Neural crest cell (in vitro differentiated cells): Measurements from ENCODE around the gene MTA1. TPM values are rescaled to one million over a fixed set of nuclear protein-coding genes. Genes with fewer than 3 reads are reported as not detected.

Experiments
- DNase-seq: peaks from one replicate; pipeline ENCODE4 v3.0.0; 2021; ENCODE audit warnings: low read depth, mixed read lengths, low spot score
- H3K27ac Mint-ChIP-seq: one replicate; pipeline ENCODE4 v1.8.0; 2021; ENCODE audit warnings: mild to moderate bottlenecking, mixed read lengths; ENCODE audit not compliant: unreplicated experiment
- H3K27me3 Mint-ChIP-seq: 2 replicates; pipeline ENCODE4 v1.8.0; 2021; ENCODE audit warnings: low read depth, mild to moderate bottlenecking, mixed read lengths
- H3K36me3 Mint-ChIP-seq: 2 replicates; pipeline ENCODE4 v1.8.0; 2021; ENCODE audit warnings: low read depth, mild to moderate bottlenecking, mixed read lengths
- H3K4me1 Mint-ChIP-seq: 2 replicates; pipeline ENCODE4 v1.8.0; 2021; ENCODE audit warnings: mixed read lengths
- H3K4me3 Mint-ChIP-seq: one replicate; pipeline ENCODE4 v1.8.0; 2021; ENCODE audit warnings: mild to moderate bottlenecking, mixed read lengths
- H3K9me3 Mint-ChIP-seq: 2 replicates; pipeline ENCODE4 v1.8.0; 2021; ENCODE audit warnings: mixed read lengths
- total RNA-seq: library from RNA; stranded (reverse); gene quantifications from 2 replicates; pipeline ENCODE4 v1.2.1, GENCODE V29; 2021
- TF ChIP-seq, protein P1 (sequence below): fragments of 200-600 bp; sonication (generic); conservative IDR thresholded peaks from 2 replicates; pipeline ENCODE4 v1.5.0; 2021; ENCODE audit warnings: antibody characterized with exemption, mild to moderate bottlenecking

Gene MTA1
- total RNA-seq, 1 donor from 2014 or later = 246 TPM

DNA sequence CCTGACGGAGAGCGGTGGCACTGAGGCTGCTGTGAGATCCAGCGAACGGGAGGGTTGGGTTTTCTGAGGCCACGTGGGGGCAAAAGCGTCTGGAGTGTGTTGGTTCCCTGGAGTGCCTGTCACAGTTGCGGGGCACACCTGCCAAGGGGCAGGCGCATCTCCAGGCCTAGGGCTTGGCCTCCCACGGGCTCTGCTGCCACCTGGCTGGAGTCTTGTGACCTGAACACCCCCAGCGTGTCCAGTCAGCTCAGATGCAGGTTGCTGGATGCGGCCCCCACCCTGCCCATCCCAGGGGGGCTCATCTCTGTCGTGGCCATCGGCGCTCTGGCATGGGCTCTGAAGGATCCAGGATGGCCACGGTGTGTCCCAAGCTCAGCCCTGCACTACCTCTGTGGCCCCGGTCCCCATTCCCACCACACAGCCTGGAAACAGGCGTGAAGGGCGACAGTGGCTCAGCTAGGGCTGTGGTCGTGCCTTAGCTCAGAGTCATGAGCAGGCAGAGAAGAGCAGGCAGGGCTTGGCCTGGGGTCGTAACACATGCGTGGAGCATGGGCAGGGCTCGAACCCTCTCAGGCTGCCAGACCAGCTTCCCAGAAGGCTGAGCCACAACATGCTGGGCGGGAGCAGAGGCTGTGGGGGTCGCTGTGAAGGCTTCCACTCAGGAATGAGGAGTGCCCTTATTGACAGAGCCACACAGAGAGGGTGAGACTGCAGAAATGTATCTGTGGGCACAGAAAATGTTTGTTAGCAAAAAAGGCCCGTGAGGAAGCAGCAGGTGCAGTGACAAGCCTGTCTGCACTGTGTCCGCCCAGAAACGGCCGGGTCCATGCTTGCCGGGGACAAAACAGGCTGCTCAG is 31.5 kb downstream of the MTA1 start:
- peaks cover 3% of the 10 kb centered on the region for H3K36me3 Mint-ChIP-seq

DNA sequence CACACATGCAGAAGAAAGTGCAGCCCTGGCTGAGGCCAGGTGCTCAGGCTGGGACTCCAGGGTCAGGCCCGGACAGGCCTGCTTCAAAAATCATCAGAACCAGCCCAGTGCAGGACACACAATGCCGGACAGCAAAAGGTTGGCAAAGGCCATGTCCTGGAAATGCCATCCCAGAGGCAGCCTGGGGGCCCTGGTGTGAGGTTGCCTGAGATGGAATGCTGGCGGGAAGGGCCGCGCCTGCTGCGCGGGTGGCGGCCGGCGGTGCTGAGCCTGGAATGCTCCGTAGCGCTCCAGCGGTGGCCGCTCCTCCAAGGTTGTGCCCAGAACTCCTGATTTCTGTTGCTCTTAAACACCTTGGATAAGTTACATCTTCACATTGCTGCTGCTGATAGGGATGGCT is 33.3 kb downstream of the MTA1 start:
- Mint-ChIP-seq H3K4me3 (no peak overlapping the region), H3K4me1 (no peaks in the 10 kb centered on the region), H3K27ac (no peak overlapping the region), H3K9me3 (no peaks in the 10 kb centered on the region), H3K36me3 (peaks cover 3% of the 10 kb centered on the region), H3K27me3 (no peaks in the 10 kb centered on the region)
- no peak for DNase-seq
- TF ChIP-seq, protein P1, sequence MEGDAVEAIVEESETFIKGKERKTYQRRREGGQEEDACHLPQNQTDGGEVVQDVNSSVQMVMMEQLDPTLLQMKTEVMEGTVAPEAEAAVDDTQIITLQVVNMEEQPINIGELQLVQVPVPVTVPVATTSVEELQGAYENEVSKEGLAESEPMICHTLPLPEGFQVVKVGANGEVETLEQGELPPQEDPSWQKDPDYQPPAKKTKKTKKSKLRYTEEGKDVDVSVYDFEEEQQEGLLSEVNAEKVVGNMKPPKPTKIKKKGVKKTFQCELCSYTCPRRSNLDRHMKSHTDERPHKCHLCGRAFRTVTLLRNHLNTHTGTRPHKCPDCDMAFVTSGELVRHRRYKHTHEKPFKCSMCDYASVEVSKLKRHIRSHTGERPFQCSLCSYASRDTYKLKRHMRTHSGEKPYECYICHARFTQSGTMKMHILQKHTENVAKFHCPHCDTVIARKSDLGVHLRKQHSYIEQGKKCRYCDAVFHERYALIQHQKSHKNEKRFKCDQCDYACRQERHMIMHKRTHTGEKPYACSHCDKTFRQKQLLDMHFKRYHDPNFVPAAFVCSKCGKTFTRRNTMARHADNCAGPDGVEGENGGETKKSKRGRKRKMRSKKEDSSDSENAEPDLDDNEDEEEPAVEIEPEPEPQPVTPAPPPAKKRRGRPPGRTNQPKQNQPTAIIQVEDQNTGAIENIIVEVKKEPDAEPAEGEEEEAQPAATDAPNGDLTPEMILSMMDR = no peak

More for the DNA sequence above, 31.5 kb downstream of the MTA1 start:
- Mint-ChIP-seq H3K4me1 (no peaks in the 10 kb centered on the region), H3K4me3 (no peak overlapping the region), H3K27me3 (no peaks in the 10 kb centered on the region), H3K27ac (no peak overlapping the region), H3K9me3 (no peaks in the 10 kb centered on the region)
- no peak for DNase-seq
- TF ChIP-seq, protein P1 = no peak

DNA sequence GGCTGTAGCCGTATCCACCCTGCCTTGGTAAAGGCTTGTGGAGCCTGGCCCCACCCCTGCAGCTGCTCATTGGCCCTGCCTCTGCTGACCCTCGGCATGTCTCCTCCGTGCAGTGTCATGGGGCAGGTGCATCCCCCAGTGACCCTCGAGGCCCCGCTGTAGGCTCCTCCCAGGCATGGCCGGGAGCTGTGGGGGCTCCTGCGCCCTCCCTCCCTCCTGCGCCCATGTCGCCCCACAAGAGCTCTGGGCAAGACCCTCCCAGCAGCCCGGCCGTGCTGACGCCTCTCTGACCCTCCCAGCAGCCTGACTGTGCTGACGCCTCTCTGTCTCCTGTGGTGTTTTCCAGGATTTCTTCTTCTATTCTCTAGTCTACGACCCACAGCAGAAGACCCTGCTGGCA is 34.2 kb downstream of the MTA1 start:
- Mint-ChIP-seq H3K27me3 (no peaks in the 10 kb centered on the region), H3K9me3 (no peaks in the 10 kb centered on the region), H3K36me3 (peaks cover 3% of the 10 kb centered on the region), H3K4me1 (no peaks in the 10 kb centered on the region), H3K4me3 (no peak overlapping the region), H3K27ac (no peak overlapping the region)
- TF ChIP-seq, protein P1 = no peak
- no peak for DNase-seq

- Mint-ChIP-seq H3K4me3 (no peak overlapping the region), H3K36me3 (peaks cover 3% of the 10 kb centered on the region), H3K4me1 (no peaks in the 10 kb centered on the region), H3K27ac (no peak overlapping the region), H3K27me3 (no peaks in the 10 kb centered on the region), H3K9me3 (no peaks in the 10 kb centered on the region)
- no peak for DNase-seq
- TF ChIP-seq, protein P1 = no peak
Observed at GRCh38 chr14:105455086-105455640, 35.5 kb downstream of the MTA1 start.

DNA sequence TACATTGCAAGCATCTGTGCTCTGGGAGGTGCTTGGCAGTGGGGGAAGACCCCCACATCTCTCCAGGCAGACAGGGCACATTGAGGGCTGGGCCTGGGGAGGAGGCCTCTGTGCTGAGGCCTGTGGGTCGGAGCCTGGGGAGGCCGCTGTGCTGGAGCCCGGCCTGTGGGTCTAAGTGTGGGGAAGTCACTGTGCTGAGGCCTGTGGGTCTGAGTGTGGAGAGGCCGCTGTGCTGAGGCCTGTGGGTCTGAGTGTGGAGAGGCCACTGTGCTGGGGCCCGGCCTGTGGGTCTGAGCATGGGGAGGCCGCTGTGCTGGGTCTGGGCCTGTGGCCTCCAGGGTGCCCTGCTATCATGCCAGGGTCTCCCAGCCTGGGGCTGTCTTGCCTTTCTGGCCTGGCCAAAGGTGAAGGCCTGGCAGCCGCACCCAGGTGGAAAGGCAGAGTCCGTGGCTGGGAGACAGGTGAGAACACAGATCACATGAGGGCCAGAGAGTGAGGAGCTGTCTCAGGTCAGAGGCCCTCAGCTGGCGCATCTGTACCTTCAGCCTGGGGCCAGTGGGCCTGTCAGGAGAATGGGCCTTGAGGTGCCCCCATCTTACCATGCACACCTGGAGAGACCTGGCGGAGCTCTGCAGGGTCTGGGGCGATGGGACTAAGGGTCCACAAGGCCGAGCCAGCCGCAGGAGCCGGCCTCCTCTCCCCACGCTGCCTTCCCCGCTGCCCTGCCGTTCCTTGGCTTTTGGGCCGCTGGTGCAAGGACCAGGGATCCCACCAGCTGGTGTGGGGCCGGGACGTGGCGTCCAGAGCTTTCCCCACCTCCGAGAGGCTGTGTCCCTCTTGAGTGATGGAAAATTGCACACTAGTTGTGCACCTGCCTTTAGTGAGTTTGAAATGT is 36.4 kb downstream of the MTA1 start:
- no peak overlapping the region for H3K27ac Mint-ChIP-seq

More for the DNA sequence above, 36.4 kb downstream of the MTA1 start:
- TF ChIP-seq, protein P1 = no peak
- no peak for DNase-seq
- Mint-ChIP-seq H3K4me3 (no peak overlapping the region), H3K27me3 (no peaks in the 10 kb centered on the region), H3K9me3 (no peaks in the 10 kb centered on the region), H3K4me1 (no peaks in the 10 kb centered on the region), H3K36me3 (peaks cover 3% of the 10 kb centered on the region)
